Ovary (tissue), 3 donors: ENCODE results near the gene ADNP2.

Experiments used
- CTCF ChIP-seq, 3 donors: fragments of 450-650 bp in 2 of 3; fragments of 200-600 bp in 1 of 3; IDR thresholded peaks; one replicate each; pipeline versions ENCODE4 v1.5.1 to v1.8.0; 2016 to 2022; ENCODE audit warnings: antibody characterized with exemption in 3 of 3, mild to moderate bottlenecking in 1 of 3
- POLR2A ChIP-seq: fragments of 450-650 bp; IDR thresholded peaks from one replicate; pipeline ENCODE4 v1.6.1; 2017; ENCODE audit warnings: antibody characterized with exemption, mild to moderate bottlenecking, moderate library complexity
- donor health status: DM: no; HTN: no; CAD: no.

- TF ChIP-seq CTCF (IDR thresholded peaks at IDR 0.05): no peak
- TF ChIP-seq POLR2A: no peak
Observed at GRCh38 chr18:80076379-80076778, 32.7 kb upstream of the ADNP2 start.
